ENCODE data around the gene CNTLN. TPM values are rescaled to one million over a fixed set of nuclear protein-coding genes. Genes with fewer than 3 reads are reported as not detected.

CNTLN gene
- total and polyA plus RNA-seq, 2 of the 8 experiments (the other 6 are each of a cell fraction or from before 2014, with no cell fraction given): 4.8 to 10.8 TPM

- peaks cover 0 to 4% of the 10 kb centered on the region in 2 experiments; a peak in 1 of 4 replicates for H3K9me3 ChIP-seq (ENCODE audit: insufficient read depth in 2 of 2, low read depth in 1 of 2, low read length in 1 of 2)
- H3K56ac ChIP-seq (replicated peaks; ENCODE audit: insufficient read length, low read depth, low read length): no peak overlapping the region
- POLR2A ChIA-PET (ENCODE audit: partially characterized antibody): no interaction called here
- no peak overlapping the region for H2AK5ac ChIP-seq (ENCODE audit: low read depth, low read length)
- no peak overlapping the region for H3K4me2 ChIP-seq (ENCODE audit: insufficient read depth in 1 of 2, low read depth in 2 of 2, low read length in 2 of 2)
- no peak overlapping the region for H4K8ac ChIP-seq (ENCODE audit: extremely low read depth, insufficient read depth, low read length)
- H3K18ac ChIP-seq (ENCODE audit: extremely low read depth, low read length): no peak overlapping the region
- H2BK15ac ChIP-seq (ENCODE audit: low read length): no peak overlapping the region
- H2BK20ac ChIP-seq (ENCODE audit: low read length): no peak overlapping the region
- H2BK12ac ChIP-seq (ENCODE audit: low read depth, low read length): no peak overlapping the region
- H3K4me3 ChIP-seq (ENCODE audit: extremely low read depth in 1 of 4, insufficient read depth in 2 of 4, low read depth in 3 of 4, low read length in 4 of 4): no peak overlapping the region
- H3K79me1 ChIP-seq (ENCODE audit: low read depth, low read length): no peaks in the 10 kb centered on the region
- no peak overlapping the region for H3K9ac ChIP-seq (replicated peaks in 1 of 4; ENCODE audit: extremely low read depth in 1 of 4, low read depth in 3 of 4, low read length in 3 of 4)
- H3K23ac ChIP-seq (ENCODE audit: insufficient read length): no peak overlapping the region
- H3K4me1 ChIP-seq (replicated peaks in 1 of 4; ENCODE audit: control insufficient read depth in 3 of 4, insufficient read depth in 4 of 4, low read length in 3 of 4): no peaks in the 10 kb centered on the region
- H2BK5ac ChIP-seq (ENCODE audit: low read depth, low read length): no peak overlapping the region
- no peak for DNase-seq (ENCODE audit: low read depth in 1 of 2, low spot score in 2 of 2)
- H3K4ac ChIP-seq (replicated peaks; ENCODE audit: insufficient read length, low read depth, low read length): no peak overlapping the region
- 81% methylated on average over 2 of the region's 2 CpGs; no CpG with 5 or more reads in 1 of the 2 experiments for WGBS, 2 experiments (ENCODE audit: extremely low coverage in 1 of 2, insufficient coverage in 1 of 2, insufficient read length in 1 of 2, insufficient replicate concordance in 2 of 2, low coverage in 1 of 2, low lambda C conversion rate in 2 of 2, missing lambda C conversion rate in 1 of 2)
- H3K14ac ChIP-seq (ENCODE audit: insufficient read length): no peak overlapping the region
- H4K5ac ChIP-seq (ENCODE audit: insufficient read length, low read depth, low read length): no peak overlapping the region
- H3K79me2 ChIP-seq (ENCODE audit: control insufficient read depth in 1 of 2, insufficient read depth in 2 of 2, low read length in 2 of 2): no peaks in the 10 kb centered on the region
- no peaks in the 10 kb centered on the region for H3K36me3 ChIP-seq (ENCODE audit: control insufficient read depth in 2 of 4, insufficient read depth in 4 of 4, low read length in 3 of 4)
- H2BK120ac ChIP-seq (replicated peaks; ENCODE audit: low read depth, low read length): no peak overlapping the region
- no peaks in the 10 kb centered on the region for H3K23me2 ChIP-seq (ENCODE audit: low read depth, low read length)
- no peak overlapping the region for H3K27ac ChIP-seq (ENCODE audit: low read depth, low read length)
- no peaks in the 10 kb centered on the region for H3K27me3 ChIP-seq (replicated peaks in 1 of 4; ENCODE audit: control insufficient read depth in 3 of 4, extremely low read depth in 1 of 4, insufficient read depth in 3 of 4, low read length in 3 of 4)
- TF ChIP-seq ZNF274 (IDR thresholded peaks at IDR 0.05; ENCODE audit: borderline replicate concordance, extremely low read depth, low read length) (no peak), SRF (IDR thresholded peaks at IDR 0.05; ENCODE audit: low read depth, low read length) (no peak), SIRT6 (IDR thresholded peaks at IDR 0.05; ENCODE audit: low read length) (no peak), E2F6 (IDR thresholded peaks at IDR 0.05) (no peak), TCF12 (IDR thresholded peaks at IDR 0.05; ENCODE audit: low read depth, low read length) (no peak), EGR1 (IDR thresholded peaks at IDR 0.05; ENCODE audit: borderline replicate concordance, low read depth, low read length) (no peak), RAD21 (IDR thresholded peaks at IDR 0.05 in 1 of 2, conservative IDR thresholded peaks at IDR 0.05 in 1 of 2; ENCODE audit: low read depth in 2 of 2, low read length in 2 of 2) (no peak)
- H4K20me1 ChIP-seq (replicated peaks in 1 of 2; ENCODE audit: control insufficient read depth in 1 of 2, insufficient read depth in 2 of 2, low read length in 2 of 2): no peaks in the 10 kb centered on the region
- CTCF ChIA-PET (ENCODE audit: partially characterized antibody): interaction anchor here (0.6 to 2.0 kb wide), 3 partner anchors 19 to 251 kb away, joined by 5 to 8 read pairs (median 5); no protein-coding TSS in a partner anchor
- no peak overlapping the region for H4K91ac ChIP-seq (replicated peaks; ENCODE audit: insufficient read length, low read length)
- H2AFZ ChIP-seq (ENCODE audit: low read length): no peak overlapping the region
- FAIRE-seq: no peak
Measured at GRCh38 chr9:17551023-17551422, 416.2 kb downstream of the CNTLN start.
